Measurements from ENCODE around the gene ABCC9. TPM values are rescaled to one million over a fixed set of nuclear protein-coding genes. Genes with fewer than 3 reads are reported as not detected.

ABCC9 gene
- total and polyA plus RNA-seq, 2 experiments from 2014 or later: 12.7 to 44.3 TPM

DNA sequence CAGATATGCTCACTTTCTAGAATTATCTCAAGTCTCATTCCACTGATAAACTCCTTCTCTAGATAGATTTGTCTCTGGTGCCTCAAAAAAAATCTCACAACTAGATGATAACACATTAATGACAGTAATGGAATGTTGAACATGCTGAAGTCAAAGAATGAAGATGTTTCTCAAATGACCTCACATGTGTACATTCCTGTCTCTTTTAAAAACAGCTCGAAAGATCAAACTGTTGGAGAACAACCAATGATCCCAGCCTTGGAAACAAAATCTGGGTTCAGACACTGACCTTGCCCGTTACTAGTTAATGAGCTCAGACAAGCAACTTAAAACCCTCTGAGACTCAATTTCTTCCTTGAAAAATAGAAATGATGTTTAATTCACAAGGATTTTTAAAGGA is 122.0 kb downstream of the ABCC9 start:
- no peak for TF ChIP-seq EZH2 (IDR thresholded peaks at IDR 0.05; ENCODE audit: insufficient read depth, poor library complexity, severe bottlenecking)
- no peak for TF ChIP-seq EZH2phosphoT487 (IDR thresholded peaks at IDR 0.05; ENCODE audit: insufficient read depth, low read depth)
- Histone ChIP-seq H3K4me2 (ENCODE audit: unreplicated experiment) (peak overlapping the region; percentile 59), H3K9me2 (ENCODE audit: insufficient read depth) (no peaks in the 10 kb centered on the region), H3F3A (ENCODE audit: insufficient read depth) (peaks cover 17% of the 10 kb centered on the region; the same call in 1 of the 2 replicates), H3K36me3 (ENCODE audit: low read depth) (no peaks in the 10 kb centered on the region), H4K20me1 (ENCODE audit: insufficient read depth) (no peaks in the 10 kb centered on the region), H3K27ac (peak overlapping the region; percentile 39), H3K79me2 (ENCODE audit: insufficient read depth) (no peaks in the 10 kb centered on the region), H3K27me3 (replicated peaks; ENCODE audit: insufficient read depth) (no peaks in the 10 kb centered on the region), H2AFZ (0 out of 2 replicates have a peak overlapping the region, but pooled peaks have one; percentile 37), H3K4me1 (ENCODE audit: insufficient read depth) (peaks cover 21% of the 10 kb centered on the region), H3K9ac (peak overlapping the region; percentile 4; the same call in 1 of the 2 replicates), H3K9me3 (ENCODE audit: low read depth) (no peaks in the 10 kb centered on the region), H3K4me3 (peak overlapping the region; percentile 17)
- WGBS, 2 experiments (ENCODE audit: low coverage in 1 of 2, low lambda C conversion rate in 2 of 2, missing lambda C conversion rate in 2 of 2): 6 to 7% methylated on average over 2 of the region's 2 CpGs
- in situ Hi-C loops (cut with MboI): no loop called here
- DNase-seq: peak; percentile 56

- H3K27ac ChIP-seq: peak overlapping the region; percentile 39
- TF ChIP-seq EZH2 (IDR thresholded peaks at IDR 0.05; ENCODE audit: insufficient read depth, poor library complexity, severe bottlenecking) (no peak), EZH2phosphoT487 (IDR thresholded peaks at IDR 0.05; ENCODE audit: insufficient read depth, low read depth) (no peak)
- no peaks in the 10 kb centered on the region for H3K9me2 ChIP-seq (ENCODE audit: insufficient read depth)
- peaks cover 17% of the 10 kb centered on the region; the same call in 1 of the 2 replicates for H3F3A ChIP-seq (ENCODE audit: insufficient read depth)
- H3K4me2 ChIP-seq (ENCODE audit: unreplicated experiment): peak overlapping the region; percentile 59
- no peaks in the 10 kb centered on the region for H3K79me2 ChIP-seq (ENCODE audit: insufficient read depth)
- H3K27me3 ChIP-seq (replicated peaks; ENCODE audit: insufficient read depth): no peaks in the 10 kb centered on the region
- peaks cover 21% of the 10 kb centered on the region for H3K4me1 ChIP-seq (ENCODE audit: insufficient read depth)
- peak; percentile 52 for DNase-seq
- 44 to 58% methylated on average over 2 of the region's 2 CpGs for WGBS, 2 experiments (ENCODE audit: low coverage in 1 of 2, low lambda C conversion rate in 2 of 2, missing lambda C conversion rate in 2 of 2)
- H3K9ac ChIP-seq: no peak overlapping the region
- no peaks in the 10 kb centered on the region for H3K9me3 ChIP-seq (ENCODE audit: low read depth)
- H4K20me1 ChIP-seq (ENCODE audit: insufficient read depth): no peaks in the 10 kb centered on the region
- no peak overlapping the region for H2AFZ ChIP-seq
- in situ Hi-C loops (cut with MboI): no loop called here
- 0 out of 2 replicates have a peak overlapping the region, but pooled peaks have one; percentile 17 for H3K4me3 ChIP-seq
- H3K36me3 ChIP-seq (ENCODE audit: low read depth): no peaks in the 10 kb centered on the region
These were observed 122.6 kb downstream of the ABCC9 start for GRCh38 chr12:21818627-21819026.

- no peak overlapping the region for H3K4me3 ChIP-seq
- H4K20me1 ChIP-seq (ENCODE audit: insufficient read depth): no peaks in the 10 kb centered on the region
- peak; percentile 18 for DNase-seq
- 82 to 93% methylated on average over 1 of the region's 1 CpG for WGBS, 2 experiments (ENCODE audit: low coverage in 1 of 2, low lambda C conversion rate in 2 of 2, missing lambda C conversion rate in 2 of 2)
- H2AFZ ChIP-seq: no peak overlapping the region
- no peaks in the 10 kb centered on the region for H3K79me2 ChIP-seq (ENCODE audit: insufficient read depth)
- H3K9ac ChIP-seq: no peak overlapping the region
- H3K9me2 ChIP-seq (ENCODE audit: insufficient read depth): no peaks in the 10 kb centered on the region; the same call in 1 of the 2 replicates
- H3K9me3 ChIP-seq (ENCODE audit: low read depth): no peaks in the 10 kb centered on the region
- H3K4me1 ChIP-seq (ENCODE audit: insufficient read depth): peaks cover 20% of the 10 kb centered on the region
- H3K36me3 ChIP-seq (ENCODE audit: low read depth): no peaks in the 10 kb centered on the region
- no peak overlapping the region for H3K27ac ChIP-seq
- H3F3A ChIP-seq (ENCODE audit: insufficient read depth): peaks cover 17% of the 10 kb centered on the region; the same call in 1 of the 2 replicates
- in situ Hi-C loops (cut with MboI): no loop called here
- TF ChIP-seq EZH2 (IDR thresholded peaks at IDR 0.05; ENCODE audit: insufficient read depth, poor library complexity, severe bottlenecking): no peak
- TF ChIP-seq EZH2phosphoT487 (IDR thresholded peaks at IDR 0.05; ENCODE audit: insufficient read depth, low read depth): no peak
- H3K27me3 ChIP-seq (replicated peaks; ENCODE audit: insufficient read depth): no peaks in the 10 kb centered on the region
- H3K4me2 ChIP-seq (ENCODE audit: unreplicated experiment): no peak overlapping the region
These were observed 125.7 kb downstream of the ABCC9 start for GRCh38 chr12:21815306-21816062.

DNA sequence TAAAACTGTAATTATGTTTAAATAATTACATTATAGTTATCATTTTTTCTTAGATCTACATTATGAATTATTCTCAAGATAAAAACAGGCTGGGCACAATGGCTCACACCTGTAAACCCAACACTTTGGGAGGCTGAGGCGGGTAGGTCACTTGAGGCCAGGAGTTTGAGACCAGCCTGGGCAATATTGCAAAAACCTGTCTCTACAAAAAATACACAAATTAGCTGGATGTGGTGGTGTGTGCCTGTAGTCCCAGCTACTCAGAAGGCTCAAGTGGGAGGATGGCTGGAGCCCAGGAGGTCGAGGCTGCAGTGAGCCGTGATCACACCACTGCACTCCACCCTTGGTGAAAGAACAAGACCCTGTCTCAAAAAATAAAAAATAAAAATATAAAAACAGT is 126.4 kb downstream of the ABCC9 start:
- no peak overlapping the region for H2AFZ ChIP-seq
- no peak overlapping the region for H3K27ac ChIP-seq
- no peaks in the 10 kb centered on the region for H4K20me1 ChIP-seq (ENCODE audit: insufficient read depth)
- in situ Hi-C loops (cut with MboI): no loop called here
- 0 out of 2 replicates have a peak, but pooled peaks cover 3% of the 10 kb centered on the region for H3K36me3 ChIP-seq (ENCODE audit: low read depth)
- H3K79me2 ChIP-seq (ENCODE audit: insufficient read depth): no peaks in the 10 kb centered on the region
- peaks cover 13% of the 10 kb centered on the region; the same call in 1 of the 2 replicates for H3F3A ChIP-seq (ENCODE audit: insufficient read depth)
- WGBS, 2 experiments (ENCODE audit: low coverage in 1 of 2, low lambda C conversion rate in 2 of 2, missing lambda C conversion rate in 2 of 2): 77 to 84% methylated on average over 3 of the region's 3 CpGs
- H3K4me3 ChIP-seq: no peak overlapping the region
- H3K9me3 ChIP-seq (ENCODE audit: low read depth): no peaks in the 10 kb centered on the region
- H3K27me3 ChIP-seq (replicated peaks; ENCODE audit: insufficient read depth): no peaks in the 10 kb centered on the region
- H3K4me1 ChIP-seq (ENCODE audit: insufficient read depth): peaks cover 14% of the 10 kb centered on the region
- H3K9ac ChIP-seq: no peak overlapping the region
- TF ChIP-seq EZH2phosphoT487 (IDR thresholded peaks at IDR 0.05; ENCODE audit: insufficient read depth, low read depth) (no peak), EZH2 (IDR thresholded peaks at IDR 0.05; ENCODE audit: insufficient read depth, poor library complexity, severe bottlenecking) (no peak)
- DNase-seq: no peak
- H3K4me2 ChIP-seq (ENCODE audit: unreplicated experiment): no peak overlapping the region
- no peaks in the 10 kb centered on the region; the same call in 1 of the 2 replicates for H3K9me2 ChIP-seq (ENCODE audit: insufficient read depth)

Measured in GM23248 (cell line).